Myocyte (in vitro differentiated cells): ENCODE measurements around the gene ATP11A. TPM values are rescaled to one million over a fixed set of nuclear protein-coding genes. Genes with fewer than 3 reads are reported as not detected.

Experiments used
- DNase-seq: peaks from one replicate; pipeline ENCODE4 v3.0.0-alpha.2; 2012; ENCODE audit warnings: low read depth
- total RNA-seq: library from RNA; depleted of rRNA; stranded (reverse); fragments of >200 nt; gene quantifications from 2 replicates; pipeline ENCODE4 v1.2.3, GENCODE V29; 2014

Gene ATP11A
- total RNA-seq, 1 donor from 2014 or later: 8.0 TPM

DNA sequence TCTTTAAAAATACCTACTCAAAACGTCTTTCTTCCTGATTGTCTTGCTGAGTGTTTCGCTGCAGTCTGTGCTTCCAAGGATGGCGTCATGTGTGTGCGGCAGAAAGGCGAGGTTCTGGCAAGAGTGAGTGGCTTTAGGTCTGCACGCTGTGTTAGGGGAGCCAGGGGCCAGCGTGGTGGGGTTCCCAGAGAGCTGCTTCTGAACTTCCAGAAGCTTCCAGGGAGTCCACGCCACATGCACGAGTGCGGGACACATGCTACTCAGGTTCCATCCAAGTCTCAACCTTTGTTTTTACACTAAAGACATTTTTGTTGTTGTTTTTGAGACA, 67.9 kb downstream of the ATP11A start:
- no peak for DNase-seq

GRCh38 chr13:112759053-112759452, 69.2 kb downstream of the ATP11A start:
- no peak for DNase-seq

DNA sequence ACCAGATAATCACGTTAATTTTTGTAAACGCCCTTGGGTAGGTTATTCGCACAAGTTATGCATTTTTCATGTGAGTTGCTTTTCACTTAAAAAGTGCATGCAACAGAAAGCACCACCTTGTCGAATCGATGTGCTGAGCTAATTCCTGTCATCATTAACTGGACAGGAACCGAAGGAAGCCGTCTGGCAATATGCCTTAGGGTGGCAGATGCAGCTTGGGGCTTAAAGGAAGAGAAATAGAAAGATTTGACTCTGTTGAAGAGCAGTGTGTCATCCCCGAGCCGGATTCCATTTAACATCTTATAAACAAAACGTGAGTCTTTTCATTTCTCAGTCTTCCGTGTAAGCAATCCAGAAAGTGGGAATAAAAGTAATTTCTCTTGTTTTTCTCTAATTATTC, 70.0 kb downstream of the ATP11A start:
- no peak for DNase-seq

DNA sequence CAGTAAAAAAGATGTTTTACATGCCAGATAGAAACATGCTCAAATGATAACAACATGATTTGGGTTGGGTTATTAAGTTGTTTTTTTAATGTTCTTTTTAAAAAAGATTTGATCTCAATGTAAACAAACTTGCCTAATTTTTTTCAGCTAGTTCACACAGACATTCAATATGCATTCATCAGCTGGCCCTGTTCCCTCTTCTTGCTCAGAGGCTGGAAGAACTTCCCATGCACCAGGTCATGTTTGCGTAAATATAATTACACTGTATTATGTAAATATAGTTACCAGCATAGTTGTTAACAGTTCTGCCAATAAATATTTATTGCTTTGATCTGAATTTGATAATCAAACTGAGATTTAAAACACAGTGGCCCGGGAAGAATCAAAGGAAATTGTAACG, 70.6 kb downstream of the ATP11A start:
- DNase-seq: no peak

DNA sequence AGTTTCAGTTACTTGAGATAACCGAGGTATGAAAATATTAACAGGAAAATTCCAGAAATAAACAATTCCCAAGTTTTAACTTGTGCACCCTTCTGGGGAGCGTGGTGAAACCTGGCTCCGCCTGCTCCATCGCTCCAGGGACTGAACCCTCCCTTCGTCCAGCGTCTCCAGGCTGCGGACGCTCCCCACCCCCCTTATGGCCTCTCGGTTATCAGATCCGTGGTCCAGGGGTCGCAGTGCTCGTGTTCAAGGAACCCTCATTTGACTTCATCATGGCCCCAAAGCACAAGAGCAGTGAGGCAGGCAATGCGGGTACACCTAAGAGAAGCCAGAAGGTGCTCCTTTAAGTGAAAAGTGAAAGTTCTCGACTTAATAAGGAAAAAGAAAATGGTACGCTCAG, 71.1 kb downstream of the ATP11A start:
- DNase-seq: no peak

DNA sequence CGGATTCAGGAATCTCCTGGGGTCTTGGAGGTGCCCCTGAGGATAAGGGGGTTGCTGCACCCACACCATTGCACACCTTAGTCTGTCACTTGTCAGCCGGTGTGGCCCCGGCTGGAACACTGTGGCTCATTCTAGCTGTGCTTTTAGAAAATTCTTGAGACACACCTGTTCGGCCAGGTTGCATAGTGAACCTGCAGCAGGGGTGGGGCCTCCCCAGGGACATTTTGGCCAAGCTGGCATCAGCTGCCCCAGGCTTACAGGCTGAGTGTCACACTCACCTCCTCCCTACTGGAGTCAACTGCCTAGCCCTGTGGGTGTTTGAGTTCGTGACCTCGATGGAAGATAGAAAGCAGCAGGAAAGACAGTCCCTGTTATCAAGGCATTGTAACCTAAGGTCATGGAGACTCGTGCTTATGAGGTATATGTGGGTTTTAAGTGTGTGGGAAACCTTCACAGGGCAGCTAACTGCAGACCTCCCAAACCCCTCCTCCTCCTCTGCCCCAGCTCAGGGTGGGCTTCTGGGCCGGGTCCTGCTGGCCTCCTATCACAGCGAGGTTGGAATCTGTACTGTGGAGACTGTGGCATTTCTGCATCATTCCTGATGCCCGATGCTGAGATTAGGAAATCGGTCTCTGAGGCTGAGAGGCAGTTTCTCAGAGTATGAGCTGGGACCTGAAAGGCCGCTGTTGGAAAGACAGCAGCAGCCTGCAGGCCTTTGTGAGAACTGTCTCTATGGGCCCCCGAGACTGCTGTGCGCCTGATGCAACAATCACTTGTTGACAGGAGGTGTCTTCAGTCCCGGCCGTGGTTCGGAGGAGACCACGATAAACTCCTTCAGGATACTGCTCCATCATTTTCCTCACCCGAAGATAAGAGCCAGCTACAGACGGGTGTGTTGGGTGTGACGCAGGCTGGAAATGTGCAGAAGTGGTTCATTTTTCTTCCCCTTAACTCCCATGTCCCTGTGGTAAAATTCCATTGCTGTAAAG, 72.2 kb downstream of the ATP11A start:
- peak; percentile 33 for DNase-seq

GRCh38 chr13:112762690-112763080, 72.8 kb downstream of the ATP11A start:
- no peak for DNase-seq

DNA sequence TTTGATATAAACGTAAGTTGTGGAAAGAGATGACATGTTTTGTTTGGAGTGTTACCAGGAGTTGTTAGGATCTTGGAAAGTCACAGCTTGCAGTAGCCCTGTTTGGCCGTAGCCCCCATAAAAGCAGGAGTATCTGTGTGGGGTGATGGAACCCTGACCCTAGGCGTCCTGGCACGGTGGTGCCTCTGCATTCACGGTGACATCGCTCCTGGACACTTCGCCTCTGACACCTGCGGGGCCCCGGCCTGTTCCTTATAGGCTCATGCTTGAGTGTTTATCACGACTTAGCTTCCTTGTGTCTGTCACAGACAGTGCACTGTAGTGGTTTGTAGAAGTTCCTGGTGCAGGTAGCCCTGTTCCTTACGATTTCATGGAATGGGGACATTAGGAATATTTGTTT, 74.2 kb downstream of the ATP11A start:
- DNase-seq: no peak

- DNase-seq: no peak
These were observed 75.2 kb downstream of the ATP11A start for GRCh38 chr13:112764864-112765561.

GRCh38 chr13:112765731-112766130, 75.9 kb downstream of the ATP11A start:
- no peak for DNase-seq

DNA sequence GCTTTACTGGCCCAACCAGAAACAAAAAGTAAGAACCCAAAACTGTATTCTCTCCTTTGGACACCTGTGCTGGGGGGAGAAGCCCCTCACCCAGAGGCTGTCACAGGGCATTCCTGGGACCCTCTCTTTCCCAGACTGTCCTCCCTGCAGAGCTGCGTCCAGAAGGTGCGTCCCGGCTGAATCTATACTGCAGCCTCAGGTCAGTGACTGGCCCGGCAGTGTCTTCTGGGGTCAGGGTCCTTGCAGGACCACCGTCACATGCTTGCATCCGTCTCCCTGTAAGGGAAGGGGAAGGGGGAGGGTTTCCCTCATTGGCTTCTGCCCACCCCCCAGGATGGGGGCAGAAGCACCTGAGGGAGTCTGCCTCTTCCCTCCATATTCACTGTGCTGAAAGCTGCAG, 76.5 kb downstream of the ATP11A start:
- no peak for DNase-seq

- DNase-seq: no peak
These were observed 78.0 kb downstream of the ATP11A start for GRCh38 chr13:112767506-112768471.

DNA sequence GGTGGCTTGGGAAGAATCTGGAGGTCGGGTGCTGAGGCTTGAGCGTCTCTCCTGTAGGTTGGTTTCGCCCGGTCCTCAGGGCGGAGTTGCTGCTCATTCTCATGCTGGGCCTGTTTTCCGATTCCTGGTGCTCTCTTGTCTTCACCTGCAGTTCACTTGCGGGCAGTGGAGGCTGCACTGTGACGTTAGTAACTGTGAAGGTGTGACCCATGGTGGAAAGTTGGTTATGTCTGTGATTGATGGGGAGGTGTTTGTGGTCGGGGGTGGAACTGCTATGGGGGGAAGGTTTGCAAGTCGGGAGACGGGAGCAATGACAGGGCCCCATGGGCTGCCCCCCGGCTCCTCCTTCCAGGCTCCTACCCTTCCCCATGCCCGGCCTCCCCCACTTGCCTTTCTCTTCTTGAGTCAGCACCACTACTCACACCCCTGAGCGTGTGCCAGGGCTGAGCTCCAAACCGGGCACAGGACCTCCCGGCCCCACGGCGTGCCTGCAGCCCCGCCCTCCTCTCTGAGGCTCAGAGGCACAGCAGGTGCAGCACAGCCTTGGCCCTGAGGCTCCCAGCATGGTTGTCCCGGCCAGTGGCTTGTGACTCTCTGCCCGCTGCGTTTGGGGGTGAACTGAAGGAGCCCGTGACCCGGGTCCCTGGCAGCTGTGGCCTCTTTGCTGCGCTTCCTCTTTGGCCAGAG, 79.1 kb downstream of the ATP11A start:
- peak; percentile 61 for DNase-seq

GRCh38 chr13:112769615-112770014, 79.8 kb downstream of the ATP11A start:
- no peak for DNase-seq

DNA sequence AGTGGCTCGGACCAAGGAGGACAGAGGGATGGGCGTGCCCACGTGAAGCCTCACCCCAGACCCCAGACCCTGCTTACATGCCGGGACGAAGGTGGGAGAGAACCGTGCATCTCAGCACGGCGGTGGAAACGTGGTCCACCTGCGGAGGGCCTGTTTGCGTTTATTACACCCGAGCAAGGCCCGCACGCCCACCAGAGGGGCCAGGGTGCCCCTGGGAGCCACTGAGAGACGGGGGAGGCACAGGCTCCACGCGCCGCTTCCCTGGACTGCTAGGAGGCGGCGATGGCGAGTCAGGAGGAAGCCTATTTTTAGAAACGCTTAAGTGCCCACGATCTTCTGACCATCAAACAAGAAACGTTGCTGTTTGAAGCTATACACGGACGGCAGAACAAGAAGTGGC, 80.7 kb downstream of the ATP11A start:
- no peak for DNase-seq

DNA sequence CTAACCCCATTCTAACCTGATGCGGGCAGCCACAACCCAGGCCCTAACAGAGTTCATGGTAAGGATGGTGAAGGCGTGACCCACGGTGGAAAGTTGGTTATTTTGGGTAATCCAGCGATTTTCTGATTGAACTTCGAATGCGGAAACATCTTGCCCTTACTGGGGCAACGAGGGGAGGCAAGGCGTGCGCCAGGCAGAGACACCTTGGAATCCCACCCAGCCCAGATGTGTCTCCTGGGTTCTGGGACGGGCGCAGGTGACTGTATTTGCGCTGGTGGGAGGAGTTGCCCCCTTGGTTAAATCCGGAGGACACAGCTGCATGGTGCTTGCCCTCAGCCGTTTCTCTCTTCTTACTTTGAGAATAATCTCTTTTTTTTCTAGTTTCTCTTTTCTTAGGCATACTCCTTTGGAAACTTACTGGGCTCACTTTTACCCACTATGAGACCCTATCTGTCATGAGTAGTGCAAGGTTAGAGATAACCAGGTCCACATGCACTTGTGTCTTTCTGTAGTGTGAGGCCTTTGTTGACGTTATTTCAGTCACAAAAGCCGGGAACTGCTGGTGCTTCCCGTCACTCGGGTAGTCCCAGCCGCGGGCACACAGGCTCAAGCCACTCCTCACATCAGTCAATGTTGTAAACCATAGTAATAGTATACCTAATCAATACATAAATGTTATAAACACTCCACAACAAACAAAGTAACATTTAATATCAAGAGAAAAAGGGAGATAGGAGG, 81.5 kb downstream of the ATP11A start:
- no peak for DNase-seq

- DNase-seq: no peak
These were observed 82.2 kb downstream of the ATP11A start for GRCh38 chr13:112771877-112772538.

GRCh38 chr13:112772539-112772909, 82.7 kb downstream of the ATP11A start:
- peak; percentile 37 for DNase-seq

DNA sequence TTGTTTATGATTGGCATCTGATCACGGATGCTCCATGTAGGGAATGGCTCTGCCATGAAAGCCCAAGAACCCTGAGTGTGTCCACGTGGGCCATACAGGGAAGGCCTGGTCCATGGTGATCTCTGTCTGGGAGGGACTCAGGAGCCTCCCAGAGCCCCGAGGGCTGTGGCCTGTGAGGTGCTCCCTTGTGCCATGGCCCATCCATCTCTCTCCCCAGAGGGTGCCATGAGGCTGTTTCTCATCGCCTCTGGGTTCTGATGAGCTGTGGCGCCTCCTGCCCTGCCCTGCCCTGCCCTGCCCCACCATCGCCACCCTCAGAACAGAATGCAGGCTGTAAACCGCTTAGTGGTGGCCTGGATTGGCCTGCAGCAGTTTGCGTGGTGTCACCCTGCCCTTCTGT, 83.1 kb downstream of the ATP11A start:
- no peak for DNase-seq
